Keratinocyte (primary cell): Measurements from ENCODE around the gene KSR2. TPM values are rescaled to one million over a fixed set of nuclear protein-coding genes. Genes with fewer than 3 reads are reported as not detected.

Source experiments
- DNase-seq: peaks from one replicate; pipeline ENCODE4 v3.0.0-alpha.2; 2011; ENCODE audit warnings: low read depth, missing footprints, low spot score
- FAIRE-seq: peaks from 2 replicates; lab custom pipeline; 2011; peaks lifted over from hg19 to GRCh38; lab: Jason Lieb, UNC
- H2AFZ ChIP-seq: 2 replicates; pipeline ENCODE4 v1.6.0; 2012; ENCODE audit warnings: low read length, control low read depth, inconsistent platforms; ENCODE audit not compliant: control insufficient read depth
- H3K27ac ChIP-seq: 2 replicates; pipeline ENCODE4 v1.5.1; 2011; ENCODE audit warnings: low read length; ENCODE audit not compliant: control insufficient read depth, insufficient read depth
- H3K27me3 ChIP-seq: 3 replicates; pipeline ENCODE4 v1.6.0; 2011; ENCODE audit warnings: low read length; ENCODE audit not compliant: control insufficient read depth, insufficient read depth; ENCODE audit errors: extremely low read depth
- H3K36me3 ChIP-seq, 2 experiments: 2 replicates in 1 of 2; 3 replicates in 1 of 2; pipeline ENCODE4 v1.5.1; 2011; ENCODE audit warnings: low read length in 2 of 2, mild to moderate bottlenecking in 1 of 2; ENCODE audit not compliant: control insufficient read depth in 2 of 2, insufficient read depth in 2 of 2; ENCODE audit errors: extremely low read depth in 1 of 2
- H3K4me1 ChIP-seq: 3 replicates; pipeline ENCODE4 v1.5.1; 2011; ENCODE audit warnings: low read length; ENCODE audit not compliant: control insufficient read depth, insufficient read depth; ENCODE audit errors: extremely low read depth
- H3K4me2 ChIP-seq: 3 replicates; pipeline ENCODE4 v1.6.0; 2011; ENCODE audit warnings: low read depth, low read length; ENCODE audit not compliant: control insufficient read depth, insufficient read depth; ENCODE audit errors: extremely low read depth
- H3K4me3 ChIP-seq, 3 experiments: fragments of 200-600 bp in 1 of 3; sonication (generic) in 1 of 3; 2 replicates in 2 of 3; 3 replicates in 1 of 3; pipeline ENCODE4 v1.5.1; 2011 to 2016; ENCODE audit warnings: low read length in 3 of 3, mild to moderate bottlenecking in 3 of 3, control low read depth in 2 of 3, inconsistent platforms in 1 of 3, low read depth in 1 of 3, mixed read lengths in 1 of 3, mixed run types in 1 of 3, moderate library complexity in 1 of 3; ENCODE audit not compliant: control insufficient read depth in 2 of 3, insufficient read depth in 2 of 3; ENCODE audit errors: extremely low read depth in 1 of 3
- H3K79me2 ChIP-seq: 2 replicates; pipeline ENCODE4 v1.6.0; 2012; ENCODE audit warnings: low read length; ENCODE audit not compliant: control insufficient read depth, insufficient read depth
- H3K9ac ChIP-seq: 3 replicates; pipeline ENCODE4 v1.6.0; 2011; ENCODE audit warnings: low read length; ENCODE audit not compliant: control insufficient read depth, insufficient read depth; ENCODE audit errors: extremely low read depth
- H3K9me1 ChIP-seq: 3 replicates; pipeline ENCODE4 v1.6.0; 2011; ENCODE audit warnings: low read length; ENCODE audit not compliant: control insufficient read depth, insufficient read depth; ENCODE audit errors: extremely low read depth
- H3K9me3 ChIP-seq: 2 replicates; pipeline ENCODE4 v1.5.1; 2012; ENCODE audit warnings: low read depth, low read length; ENCODE audit not compliant: control insufficient read depth
- H4K20me1 ChIP-seq: 3 replicates; pipeline ENCODE4 v1.6.0; 2011; ENCODE audit warnings: low read length; ENCODE audit not compliant: control insufficient read depth, insufficient read depth; ENCODE audit errors: extremely low read depth
- CTCF ChIP-seq, 3 experiments: IDR thresholded peaks in 1 of 3; conservative IDR thresholded peaks in 1 of 3; optimal IDR thresholded peaks in 1 of 3; 2 replicates in 2 of 3; 3 replicates in 1 of 3; pipeline versions ENCODE3 to v1.5.1; 2011; ENCODE audit warnings: low read length in 3 of 3, mild to moderate bottlenecking in 3 of 3, moderate library complexity in 2 of 3, control low read depth in 1 of 3, inconsistent platforms in 1 of 3; ENCODE audit not compliant: insufficient read depth in 2 of 3; ENCODE audit errors: extremely low read depth in 1 of 3
- EZH2 ChIP-seq: IDR thresholded peaks from one replicate; pipeline ENCODE4 v1.6.1; 2012; ENCODE audit warnings: inconsistent platforms, mild to moderate bottlenecking, low read length, moderate library complexity
- dilution Hi-C: fragments of 300-500 bp; cut with MboI; formaldehyde crosslinking; loops from one replicate; pipeline ENCODE4 v1.7.0; 2020; ENCODE audit warnings: low sequenced_read_pairs; ENCODE audit not compliant: extremely low pct_ligation_motif_present
- polyA plus RNA-seq, 5 experiments: library from polyadenylated mRNA; depleted of rRNA in 3 of 5; stranded (reverse) in 3 of 5; stranded (forward) in 1 of 5; unstranded in 1 of 5; fragments of >200 nt; gene quantifications; 1 replicate in 1 of 5; 2 replicates in 3 of 5; 3 replicates in 1 of 5; pipeline versions ENCODE4 v1.2.1 to v1.2.3, GENCODE V29; 2011 to 2012; ENCODE audit warnings: missing spikeins in 2 of 5, low read depth in 1 of 5, low replicate concordance in 1 of 5

KSR2 gene
- polyA plus RNA-seq, 1 donor (not counting 4 experiments of a cell fraction or from before 2014, with no cell fraction given) = 0.01 TPM

- H3K4me1 ChIP-seq = no peaks in the 10 kb centered on the region
- no peaks in the 10 kb centered on the region for H3K9me3 ChIP-seq
- no peaks in the 10 kb centered on the region for H3K27me3 ChIP-seq
- dilution Hi-C loops = no loop called here
- no peak for TF ChIP-seq CTCF (optimal IDR thresholded peaks at IDR 0.05 in 1 of 3, IDR thresholded peaks at IDR 0.05 in 1 of 3, conservative IDR thresholded peaks at IDR 0.05 in 1 of 3; ENCODE audit: extremely low read depth in 1 of 3, insufficient read depth in 2 of 3, low read length in 3 of 3)
- no peaks in the 10 kb centered on the region for H3K9me1 ChIP-seq
- no peak overlapping the region for H3K4me3 ChIP-seq
- no peak for DNase-seq
- no peak overlapping the region for H3K27ac ChIP-seq
- no peaks in the 10 kb centered on the region for H4K20me1 ChIP-seq
- H3K9ac ChIP-seq = no peak overlapping the region
- no peak for FAIRE-seq
- H3K4me2 ChIP-seq = no peak overlapping the region
- H2AFZ ChIP-seq = no peak overlapping the region
- H3K36me3 ChIP-seq = no peaks in the 10 kb centered on the region
- no peaks in the 10 kb centered on the region for H3K79me2 ChIP-seq
Observed at GRCh38 chr12:117889098-117889497, 79.7 kb downstream of the KSR2 start.

GRCh38 chr12:117885211-117885610, 83.6 kb downstream of the KSR2 start:
- Histone ChIP-seq H3K4me1 (peaks cover 3% of the 10 kb centered on the region), H2AFZ (no peak overlapping the region), H3K9ac (no peak overlapping the region), H3K36me3 (no peaks in the 10 kb centered on the region), H3K4me3 (no peak overlapping the region), H3K9me1 (no peaks in the 10 kb centered on the region), H3K27me3 (no peaks in the 10 kb centered on the region), H3K4me2 (no peak overlapping the region), H3K27ac (no peak overlapping the region), H3K9me3 (no peaks in the 10 kb centered on the region), H4K20me1 (no peaks in the 10 kb centered on the region), H3K79me2 (no peaks in the 10 kb centered on the region)
- TF ChIP-seq CTCF (optimal IDR thresholded peaks at IDR 0.05 in 1 of 3, IDR thresholded peaks at IDR 0.05 in 1 of 3, conservative IDR thresholded peaks at IDR 0.05 in 1 of 3; ENCODE audit: extremely low read depth in 1 of 3, insufficient read depth in 2 of 3, low read length in 3 of 3) (no peak), EZH2 (no peak)
- DNase-seq (no peak), FAIRE-seq (no peak)
- dilution Hi-C loops = no loop called here
